GM12878 (cell line): Measurements from ENCODE around the gene RBMS3. TPM values are rescaled to one million over a fixed set of nuclear protein-coding genes. Genes with fewer than 3 reads are reported as not detected.

ENCODE experiments used
- ATAC-seq: fragments of 200-7000 bp; cut with Tn5 transposase; 3 replicates; pipeline ENCODE4 v1.9.1; 2020; ENCODE audit warnings: mild to moderate bottlenecking, moderate library complexity
- BruUV-seq: library from RNA; stranded (reverse); fragments of 400-500 nt; replicated peaks from 2 replicates; lab custom pipeline; 2021; lab: Mats Ljungman, UMichigan
- CTCF ChIA-PET: fragments of 300-600 bp; sonication (Branson Sonifier 250); formaldehyde crosslinking; extraction: SDS; loops from one replicate; lab custom pipeline; 2021; ENCODE audit warnings: inconsistent platforms; lab: Yijun Ruan, JAX
- POLR2A ChIA-PET: fragments of 350-600 bp; formaldehyde crosslinking; extraction: SDS; loops from one replicate; lab custom pipeline; 2021; ENCODE audit warnings: inconsistent platforms; lab: Charles Lee
- RAD21 ChIA-PET: fragments of 300-600 bp; sonication (Branson Sonifier 250); formaldehyde crosslinking; loops from one replicate; lab custom pipeline; 2023; ENCODE audit warnings: antibody characterized with exemption; ENCODE audit not compliant: unreplicated experiment; lab: Charles Lee
- SMC1A ChIA-PET: fragments of 300-600 bp; sonication (Branson Sonifier 250); formaldehyde crosslinking; loops from one replicate; lab custom pipeline; 2023; ENCODE audit not compliant: unreplicated experiment, uncharacterized antibody; lab: Charles Lee
- DNase-seq: peaks from one replicate; pipeline ENCODE4 v3.0.0-alpha.2; 2011; ENCODE audit warnings: low read depth, low spot score
- FAIRE-seq: peaks from 3 replicates; lab custom pipeline; 2011; peaks lifted over from hg19 to GRCh38; lab: Jason Lieb, UNC
- H2AFZ ChIP-seq: 2 replicates; pipeline ENCODE4 v1.6.0; 2011; ENCODE audit warnings: low read depth, low read length, control low read depth; ENCODE audit not compliant: control insufficient read depth
- H3K27ac ChIP-seq: 2 replicates; pipeline ENCODE4 v1.5.1; 2011; ENCODE audit warnings: control low read depth; ENCODE audit not compliant: control insufficient read depth, insufficient read depth
- H3K27me3 ChIP-seq, 2 experiments: replicated peaks in 1 of 2; 2 replicates each; pipeline versions ENCODE4 v1.6.0 to v1.6.1; 2011; ENCODE audit warnings: low read length in 1 of 2; ENCODE audit not compliant: control insufficient read depth in 2 of 2, insufficient read depth in 2 of 2
- H3K36me3 ChIP-seq, 2 experiments: 2 replicates each; pipeline ENCODE4 v1.5.1; 2011; ENCODE audit warnings: low read length in 1 of 2; ENCODE audit not compliant: control insufficient read depth in 2 of 2, insufficient read depth in 2 of 2
- H3K4me1 ChIP-seq: 2 replicates; pipeline ENCODE4 v1.6.1; 2011; ENCODE audit warnings: mild to moderate bottlenecking, low read length, moderate library complexity, mixed read lengths; ENCODE audit not compliant: control insufficient read depth, insufficient read depth
- H3K4me2 ChIP-seq: 2 replicates; pipeline ENCODE4 v1.6.0; 2011; ENCODE audit warnings: control low read depth; ENCODE audit not compliant: control insufficient read depth, insufficient read depth
- H3K4me3 ChIP-seq: fragments of 200-600 bp; sonication (generic); 2 replicates; pipeline ENCODE4 v1.5.1; 2016
- H3K79me2 ChIP-seq: 2 replicates; pipeline ENCODE4 v1.6.0; 2011; ENCODE audit warnings: low read length; ENCODE audit not compliant: control insufficient read depth, insufficient read depth
- H3K9ac ChIP-seq: 2 replicates; pipeline ENCODE4 v1.8.0; 2011; ENCODE audit warnings: low read length, control low read depth, mixed read lengths; ENCODE audit not compliant: control insufficient read depth, insufficient read depth
- H3K9me3 ChIP-seq: replicated peaks from 3 replicates; pipeline ENCODE4 v1.5.1; 2011; ENCODE audit warnings: mild to moderate bottlenecking, low read length; ENCODE audit not compliant: control insufficient read depth, insufficient read depth
- H4K20me1 ChIP-seq: 2 replicates; pipeline ENCODE4 v1.6.0; 2011; ENCODE audit not compliant: control insufficient read depth, insufficient read depth
- ASH2L ChIP-seq: fragments of 300-600, 200-600 bp; sonication (generic); IDR thresholded peaks from 2 replicates; pipeline ENCODE4 v1.6.1; 2017; ENCODE audit warnings: low read depth, mild to moderate bottlenecking, borderline replicate concordance
- CBX5 ChIP-seq: sonication (generic); IDR thresholded peaks from 2 replicates; pipeline ENCODE4 v1.6.1; 2016; ENCODE audit warnings: low read depth, moderate library complexity, mild to moderate bottlenecking, inconsistent platforms
- CREM ChIP-seq: IDR thresholded peaks from 2 replicates; pipeline ENCODE4 v1.6.1; 2014; ENCODE audit warnings: antibody characterized with exemption, low read depth
- ETV6 ChIP-seq, 2 experiments: fragments of 450-650 bp in 1 of 2; IDR thresholded peaks in 1 of 2; conservative IDR thresholded peaks in 1 of 2; 2 replicates each; pipeline ENCODE4 v1.6.1; 2014; ENCODE audit warnings: antibody characterized with exemption in 1 of 2, borderline replicate concordance in 1 of 2, low read depth in 1 of 2, mild to moderate bottlenecking in 1 of 2, moderate library complexity in 1 of 2
- HCFC1 ChIP-seq: fragments of 150-350 bp; IDR thresholded peaks from 2 replicates; pipeline ENCODE4 v1.6.1; 2014; ENCODE audit warnings: low read length
- IKZF2 ChIP-seq, 2 experiments: fragments of 450-650 bp; IDR thresholded peaks; 2 replicates each; pipeline ENCODE4 v1.6.1; 2017; ENCODE audit warnings: mild to moderate bottlenecking in 2 of 2, moderate library complexity in 2 of 2
- KDM1A ChIP-seq: fragments of 200-600 bp; sonication (generic); IDR thresholded peaks from 2 replicates; pipeline ENCODE4 v1.6.1; 2016; ENCODE audit warnings: borderline replicate concordance
- KLF5 ChIP-seq: fragments of 450-650 bp; IDR thresholded peaks from 2 replicates; pipeline ENCODE4 v1.6.1; 2014; ENCODE audit warnings: mild to moderate bottlenecking; ENCODE audit not compliant: partially characterized antibody
- NFYB ChIP-seq: IDR thresholded peaks from 2 replicates; pipeline ENCODE4 v1.6.1; 2011; ENCODE audit warnings: low read depth, mild to moderate bottlenecking, low read length, improper control_type of control experiment, moderate library complexity; ENCODE audit not compliant: insufficient read depth
- PML ChIP-seq: IDR thresholded peaks from 2 replicates; pipeline ENCODE4 v1.6.1; 2012; ENCODE audit warnings: low read length, inconsistent platforms
- RBBP5 ChIP-seq: fragments of 200-600 bp; sonication (generic); conservative IDR thresholded peaks from 2 replicates; pipeline ENCODE4 v1.6.1; 2016
- SIX5 ChIP-seq: IDR thresholded peaks from 2 replicates; pipeline ENCODE4 v1.6.1; 2011; ENCODE audit warnings: mild to moderate bottlenecking, low read depth, low read length, moderate library complexity; ENCODE audit not compliant: severe bottlenecking
- TCF7 ChIP-seq: IDR thresholded peaks from 2 replicates; pipeline ENCODE4 v1.6.1; 2014; ENCODE audit warnings: antibody characterized with exemption, borderline replicate concordance
- WGBS: methylation state at CpG from one replicate; pipeline ENCODE4 v1.1.6; 2016; ENCODE audit warnings: low lambda C conversion rate; ENCODE audit not compliant: insufficient replicate concordance, insufficient coverage; ENCODE audit errors: missing lambda C conversion rate; 5-methylcytosine and 5-hydroxymethylcytosine counted together
- in situ Hi-C: fragments of 300-500 bp; cut with MboI; formaldehyde crosslinking; loops from 9 replicates; pipeline ENCODE4 v1.14.3; 2018; ENCODE audit warnings: mixed read lengths
- intact Hi-C: fragments of 100-400 bp; cut with micrococcal nuclease; formaldehyde crosslinking; loops from one replicate; pipeline ENCODE4 v1.14.2; 2022; ENCODE audit not compliant: unreplicated experiment
- polyA plus RNA-seq, 11 experiments: library from polyadenylated mRNA; depleted of rRNA in 4 of 11; unstranded in 6 of 11; stranded (reverse) in 5 of 11; fragments of >200 nt; fragmentation: Nextera tagmentation in 4 of 11; fragmentation: Illumina TruSeq in 1 of 11; extraction: Ambion mirVana in 4 of 11; extraction: Trizol in 1 of 11; gene quantifications; 1 replicate in 1 of 11; 2 replicates in 10 of 11; pipeline versions ENCODE4 v1.2.1 to v1.2.3, GENCODE V29; 2011 to 2016; ENCODE audit warnings: inconsistent platforms in 2 of 11, missing spikeins in 2 of 11, low read depth in 1 of 11
- total RNA-seq, 4 experiments: library from RNA; depleted of rRNA in 3 of 4; stranded (reverse); fragments of >200 nt in 3 of 4; fragmentation: Illumina TruSeq in 1 of 4; extraction: Trizol in 1 of 4; gene quantifications; 2 replicates each; pipeline versions ENCODE4 v1.2.1 to v1.2.3, GENCODE V29; 2013 to 2021
- TF ChIP-seq, protein P1 (sequence below): IDR thresholded peaks from 2 replicates; pipeline ENCODE4 v1.6.1; 2012; ENCODE audit warnings: mild to moderate bottlenecking, low read depth, low read length
- TF ChIP-seq, protein P2 (sequence below): fragments of 450-650 bp; IDR thresholded peaks from 2 replicates; pipeline ENCODE4 v1.6.1; 2016; ENCODE audit warnings: mild to moderate bottlenecking
- TF ChIP-seq, protein P3 (sequence below): fragments of 450-650 bp; IDR thresholded peaks from 2 replicates; pipeline ENCODE4 v1.6.1; 2016; ENCODE audit warnings: mild to moderate bottlenecking
- TF ChIP-seq, protein P4 (sequence below): IDR thresholded peaks from 2 replicates; pipeline ENCODE4 v1.6.1; 2011; ENCODE audit warnings: low read depth, low read length, improper control_type of control experiment, borderline replicate concordance

RBMS3 gene
- total and polyA plus RNA-seq, 10 of the 15 experiments (the other 5 are each of a cell fraction or from before 2014, with no cell fraction given), result 0.79 to 4.7 (median 3.1) TPM

DNA sequence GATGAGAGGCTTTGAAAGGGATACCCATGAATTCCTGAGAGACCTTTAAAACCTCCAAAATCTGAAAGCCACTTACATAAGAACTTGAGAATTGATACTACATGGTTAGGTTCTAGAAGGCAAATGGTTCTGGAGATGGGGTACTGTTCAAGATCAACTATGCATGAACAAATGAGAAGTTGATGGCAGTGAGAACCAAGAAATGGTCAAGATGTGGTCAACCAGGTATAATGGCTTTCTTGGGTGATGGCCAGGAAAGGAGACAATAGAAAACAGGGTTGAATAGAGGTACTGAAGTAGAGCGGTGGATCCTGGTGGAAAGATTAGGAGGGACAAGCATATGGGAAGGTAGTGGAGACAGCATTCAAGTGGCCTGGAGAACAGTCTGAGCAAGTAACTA, 200.4 kb downstream of the RBMS3 start:
- no peak for DNase-seq
- H4K20me1 ChIP-seq, result no peaks in the 10 kb centered on the region
- ChIA-PET SMC1A (interaction anchor here (0.9 to 1.0 kb wide), 2 partner anchors 108 to 270 kb away, joined by 3 to 4 read pairs; no protein-coding TSS in a partner anchor), CTCF (no interaction called here), POLR2A (no interaction called here), RAD21 (no interaction called here)
- no peak overlapping the region for H2AFZ ChIP-seq
- H3K79me2 ChIP-seq, result no peaks in the 10 kb centered on the region
- H3K9me3 ChIP-seq, result no peaks in the 10 kb centered on the region
- intact Hi-C loops (no loop called here), in situ Hi-C loops (no loop called here)
- H3K4me1 ChIP-seq, result no peaks in the 10 kb centered on the region
- no peaks in the 10 kb centered on the region for H3K36me3 ChIP-seq
- ATAC-seq, result no peak
- WGBS, result 42% methylated on average over 1 of the region's 1 CpG
- FAIRE-seq, result no peak
- no TSS peak for BruUV-seq
- H3K9ac ChIP-seq, result no peak overlapping the region
- TF ChIP-seq ETV6 (conservative IDR thresholded peaks at IDR 0.05 in 1 of 2, IDR thresholded peaks at IDR 0.05 in 1 of 2; ENCODE audit: borderline replicate concordance in 1 of 2, low read depth in 1 of 2) (no peak), PML (no peak), KDM1A (no peak), IKZF2 (IDR thresholded peaks at IDR 0.05) (no peak), ASH2L (no peak), SIX5 (no peak), CBX5 (no peak), TCF7 (no peak), HCFC1 (no peak), CREM (no peak), KLF5 (no peak), RBBP5 (no peak), NFYB (no peak)
- TF ChIP-seq, protein P1, sequence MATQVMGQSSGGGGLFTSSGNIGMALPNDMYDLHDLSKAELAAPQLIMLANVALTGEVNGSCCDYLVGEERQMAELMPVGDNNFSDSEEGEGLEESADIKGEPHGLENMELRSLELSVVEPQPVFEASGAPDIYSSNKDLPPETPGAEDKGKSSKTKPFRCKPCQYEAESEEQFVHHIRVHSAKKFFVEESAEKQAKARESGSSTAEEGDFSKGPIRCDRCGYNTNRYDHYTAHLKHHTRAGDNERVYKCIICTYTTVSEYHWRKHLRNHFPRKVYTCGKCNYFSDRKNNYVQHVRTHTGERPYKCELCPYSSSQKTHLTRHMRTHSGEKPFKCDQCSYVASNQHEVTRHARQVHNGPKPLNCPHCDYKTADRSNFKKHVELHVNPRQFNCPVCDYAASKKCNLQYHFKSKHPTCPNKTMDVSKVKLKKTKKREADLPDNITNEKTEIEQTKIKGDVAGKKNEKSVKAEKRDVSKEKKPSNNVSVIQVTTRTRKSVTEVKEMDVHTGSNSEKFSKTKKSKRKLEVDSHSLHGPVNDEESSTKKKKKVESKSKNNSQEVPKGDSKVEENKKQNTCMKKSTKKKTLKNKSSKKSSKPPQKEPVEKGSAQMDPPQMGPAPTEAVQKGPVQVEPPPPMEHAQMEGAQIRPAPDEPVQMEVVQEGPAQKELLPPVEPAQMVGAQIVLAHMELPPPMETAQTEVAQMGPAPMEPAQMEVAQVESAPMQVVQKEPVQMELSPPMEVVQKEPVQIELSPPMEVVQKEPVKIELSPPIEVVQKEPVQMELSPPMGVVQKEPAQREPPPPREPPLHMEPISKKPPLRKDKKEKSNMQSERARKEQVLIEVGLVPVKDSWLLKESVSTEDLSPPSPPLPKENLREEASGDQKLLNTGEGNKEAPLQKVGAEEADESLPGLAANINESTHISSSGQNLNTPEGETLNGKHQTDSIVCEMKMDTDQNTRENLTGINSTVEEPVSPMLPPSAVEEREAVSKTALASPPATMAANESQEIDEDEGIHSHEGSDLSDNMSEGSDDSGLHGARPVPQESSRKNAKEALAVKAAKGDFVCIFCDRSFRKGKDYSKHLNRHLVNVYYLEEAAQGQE, result no peak
- TF ChIP-seq, protein P2, sequence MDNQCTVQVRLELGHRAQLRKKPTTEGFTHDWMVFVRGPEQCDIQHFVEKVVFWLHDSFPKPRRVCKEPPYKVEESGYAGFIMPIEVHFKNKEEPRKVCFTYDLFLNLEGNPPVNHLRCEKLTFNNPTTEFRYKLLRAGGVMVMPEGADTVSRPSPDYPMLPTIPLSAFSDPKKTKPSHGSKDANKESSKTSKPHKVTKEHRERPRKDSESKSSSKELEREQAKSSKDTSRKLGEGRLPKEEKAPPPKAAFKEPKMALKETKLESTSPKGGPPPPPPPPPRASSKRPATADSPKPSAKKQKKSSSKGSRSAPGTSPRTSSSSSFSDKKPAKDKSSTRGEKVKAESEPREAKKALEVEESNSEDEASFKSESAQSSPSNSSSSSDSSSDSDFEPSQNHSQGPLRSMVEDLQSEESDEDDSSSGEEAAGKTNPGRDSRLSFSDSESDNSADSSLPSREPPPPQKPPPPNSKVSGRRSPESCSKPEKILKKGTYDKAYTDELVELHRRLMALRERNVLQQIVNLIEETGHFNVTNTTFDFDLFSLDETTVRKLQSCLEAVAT, result no peak
- TF ChIP-seq, protein P3, sequence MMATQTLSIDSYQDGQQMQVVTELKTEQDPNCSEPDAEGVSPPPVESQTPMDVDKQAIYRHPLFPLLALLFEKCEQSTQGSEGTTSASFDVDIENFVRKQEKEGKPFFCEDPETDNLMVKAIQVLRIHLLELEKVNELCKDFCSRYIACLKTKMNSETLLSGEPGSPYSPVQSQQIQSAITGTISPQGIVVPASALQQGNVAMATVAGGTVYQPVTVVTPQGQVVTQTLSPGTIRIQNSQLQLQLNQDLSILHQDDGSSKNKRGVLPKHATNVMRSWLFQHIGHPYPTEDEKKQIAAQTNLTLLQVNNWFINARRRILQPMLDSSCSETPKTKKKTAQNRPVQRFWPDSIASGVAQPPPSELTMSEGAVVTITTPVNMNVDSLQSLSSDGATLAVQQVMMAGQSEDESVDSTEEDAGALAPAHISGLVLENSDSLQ, result no peak
- TF ChIP-seq, protein P4, sequence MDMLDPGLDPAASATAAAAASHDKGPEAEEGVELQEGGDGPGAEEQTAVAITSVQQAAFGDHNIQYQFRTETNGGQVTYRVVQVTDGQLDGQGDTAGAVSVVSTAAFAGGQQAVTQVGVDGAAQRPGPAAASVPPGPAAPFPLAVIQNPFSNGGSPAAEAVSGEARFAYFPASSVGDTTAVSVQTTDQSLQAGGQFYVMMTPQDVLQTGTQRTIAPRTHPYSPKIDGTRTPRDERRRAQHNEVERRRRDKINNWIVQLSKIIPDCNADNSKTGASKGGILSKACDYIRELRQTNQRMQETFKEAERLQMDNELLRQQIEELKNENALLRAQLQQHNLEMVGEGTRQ, result no peak
- H3K27ac ChIP-seq, result no peak overlapping the region
- H3K4me3 ChIP-seq, result no peak overlapping the region
- no peaks in the 10 kb centered on the region for H3K27me3 ChIP-seq
- no peak overlapping the region for H3K4me2 ChIP-seq
